Keratinocyte (primary cell): ENCODE measurements around the gene LRBA. TPM values are rescaled to one million over a fixed set of nuclear protein-coding genes. Genes with fewer than 3 reads are reported as not detected.

Source experiments
- DNase-seq: peaks from one replicate; pipeline ENCODE4 v3.0.0-alpha.2; 2011; ENCODE audit warnings: low read depth, missing footprints, low spot score
- FAIRE-seq: peaks from 2 replicates; lab custom pipeline; 2011; peaks lifted over from hg19 to GRCh38; lab: Jason Lieb, UNC
- H2AFZ ChIP-seq: 2 replicates; pipeline ENCODE4 v1.6.0; 2012; ENCODE audit warnings: low read length, control low read depth, inconsistent platforms; ENCODE audit not compliant: control insufficient read depth
- H3K27ac ChIP-seq: 2 replicates; pipeline ENCODE4 v1.5.1; 2011; ENCODE audit warnings: low read length; ENCODE audit not compliant: control insufficient read depth, insufficient read depth
- H3K27me3 ChIP-seq: 3 replicates; pipeline ENCODE4 v1.6.0; 2011; ENCODE audit warnings: low read length; ENCODE audit not compliant: control insufficient read depth, insufficient read depth; ENCODE audit errors: extremely low read depth
- H3K36me3 ChIP-seq, 2 experiments: 2 replicates in 1 of 2; 3 replicates in 1 of 2; pipeline ENCODE4 v1.5.1; 2011; ENCODE audit warnings: low read length in 2 of 2, mild to moderate bottlenecking in 1 of 2; ENCODE audit not compliant: control insufficient read depth in 2 of 2, insufficient read depth in 2 of 2; ENCODE audit errors: extremely low read depth in 1 of 2
- H3K4me1 ChIP-seq: 3 replicates; pipeline ENCODE4 v1.5.1; 2011; ENCODE audit warnings: low read length; ENCODE audit not compliant: control insufficient read depth, insufficient read depth; ENCODE audit errors: extremely low read depth
- H3K4me2 ChIP-seq: 3 replicates; pipeline ENCODE4 v1.6.0; 2011; ENCODE audit warnings: low read depth, low read length; ENCODE audit not compliant: control insufficient read depth, insufficient read depth; ENCODE audit errors: extremely low read depth
- H3K4me3 ChIP-seq, 3 experiments: fragments of 200-600 bp in 1 of 3; sonication (generic) in 1 of 3; 2 replicates in 2 of 3; 3 replicates in 1 of 3; pipeline ENCODE4 v1.5.1; 2011 to 2016; ENCODE audit warnings: low read length in 3 of 3, mild to moderate bottlenecking in 3 of 3, control low read depth in 2 of 3, inconsistent platforms in 1 of 3, low read depth in 1 of 3, mixed read lengths in 1 of 3, mixed run types in 1 of 3, moderate library complexity in 1 of 3; ENCODE audit not compliant: control insufficient read depth in 2 of 3, insufficient read depth in 2 of 3; ENCODE audit errors: extremely low read depth in 1 of 3
- H3K79me2 ChIP-seq: 2 replicates; pipeline ENCODE4 v1.6.0; 2012; ENCODE audit warnings: low read length; ENCODE audit not compliant: control insufficient read depth, insufficient read depth
- H3K9ac ChIP-seq: 3 replicates; pipeline ENCODE4 v1.6.0; 2011; ENCODE audit warnings: low read length; ENCODE audit not compliant: control insufficient read depth, insufficient read depth; ENCODE audit errors: extremely low read depth
- H3K9me1 ChIP-seq: 3 replicates; pipeline ENCODE4 v1.6.0; 2011; ENCODE audit warnings: low read length; ENCODE audit not compliant: control insufficient read depth, insufficient read depth; ENCODE audit errors: extremely low read depth
- H3K9me3 ChIP-seq: 2 replicates; pipeline ENCODE4 v1.5.1; 2012; ENCODE audit warnings: low read depth, low read length; ENCODE audit not compliant: control insufficient read depth
- H4K20me1 ChIP-seq: 3 replicates; pipeline ENCODE4 v1.6.0; 2011; ENCODE audit warnings: low read length; ENCODE audit not compliant: control insufficient read depth, insufficient read depth; ENCODE audit errors: extremely low read depth
- EZH2 ChIP-seq: IDR thresholded peaks from one replicate; pipeline ENCODE4 v1.6.1; 2012; ENCODE audit warnings: inconsistent platforms, mild to moderate bottlenecking, low read length, moderate library complexity
- dilution Hi-C: fragments of 300-500 bp; cut with MboI; formaldehyde crosslinking; loops from one replicate; pipeline ENCODE4 v1.7.0; 2020; ENCODE audit warnings: low sequenced_read_pairs; ENCODE audit not compliant: extremely low pct_ligation_motif_present
- polyA plus RNA-seq, 5 experiments: library from polyadenylated mRNA; depleted of rRNA in 3 of 5; stranded (reverse) in 3 of 5; stranded (forward) in 1 of 5; unstranded in 1 of 5; fragments of >200 nt; gene quantifications; 1 replicate in 1 of 5; 2 replicates in 3 of 5; 3 replicates in 1 of 5; pipeline versions ENCODE4 v1.2.1 to v1.2.3, GENCODE V29; 2011 to 2012; ENCODE audit warnings: missing spikeins in 2 of 5, low read depth in 1 of 5, low replicate concordance in 1 of 5
- TF ChIP-seq, protein P1 (sequence below), 3 experiments: IDR thresholded peaks in 1 of 3; conservative IDR thresholded peaks in 1 of 3; optimal IDR thresholded peaks in 1 of 3; 2 replicates in 2 of 3; 3 replicates in 1 of 3; pipeline versions ENCODE3 to v1.5.1; 2011; ENCODE audit warnings: low read length in 3 of 3, mild to moderate bottlenecking in 3 of 3, moderate library complexity in 2 of 3, control low read depth in 1 of 3, inconsistent platforms in 1 of 3; ENCODE audit not compliant: insufficient read depth in 2 of 3; ENCODE audit errors: extremely low read depth in 1 of 3

The LRBA gene
- polyA plus RNA-seq, 1 donor (not counting 4 experiments of a cell fraction or from before 2014, with no cell fraction given), result 35.6 TPM

GRCh38 chr4:151049430-151049884 lies 34.4 kb upstream of the LRBA start:
- no peak for DNase-seq
- Histone ChIP-seq H3K9ac (no peak overlapping the region), H4K20me1 (no peaks in the 10 kb centered on the region), H3K36me3 (no peaks in the 10 kb centered on the region), H3K9me3 (no peaks in the 10 kb centered on the region), H3K4me3 (no peak overlapping the region), H3K9me1 (no peaks in the 10 kb centered on the region), H2AFZ (no peak overlapping the region), H3K4me2 (no peak overlapping the region), H3K79me2 (no peaks in the 10 kb centered on the region), H3K27me3 (no peaks in the 10 kb centered on the region), H3K27ac (no peak overlapping the region), H3K4me1 (no peaks in the 10 kb centered on the region)
- TF ChIP-seq EZH2, result no peak
- TF ChIP-seq, protein P1, sequence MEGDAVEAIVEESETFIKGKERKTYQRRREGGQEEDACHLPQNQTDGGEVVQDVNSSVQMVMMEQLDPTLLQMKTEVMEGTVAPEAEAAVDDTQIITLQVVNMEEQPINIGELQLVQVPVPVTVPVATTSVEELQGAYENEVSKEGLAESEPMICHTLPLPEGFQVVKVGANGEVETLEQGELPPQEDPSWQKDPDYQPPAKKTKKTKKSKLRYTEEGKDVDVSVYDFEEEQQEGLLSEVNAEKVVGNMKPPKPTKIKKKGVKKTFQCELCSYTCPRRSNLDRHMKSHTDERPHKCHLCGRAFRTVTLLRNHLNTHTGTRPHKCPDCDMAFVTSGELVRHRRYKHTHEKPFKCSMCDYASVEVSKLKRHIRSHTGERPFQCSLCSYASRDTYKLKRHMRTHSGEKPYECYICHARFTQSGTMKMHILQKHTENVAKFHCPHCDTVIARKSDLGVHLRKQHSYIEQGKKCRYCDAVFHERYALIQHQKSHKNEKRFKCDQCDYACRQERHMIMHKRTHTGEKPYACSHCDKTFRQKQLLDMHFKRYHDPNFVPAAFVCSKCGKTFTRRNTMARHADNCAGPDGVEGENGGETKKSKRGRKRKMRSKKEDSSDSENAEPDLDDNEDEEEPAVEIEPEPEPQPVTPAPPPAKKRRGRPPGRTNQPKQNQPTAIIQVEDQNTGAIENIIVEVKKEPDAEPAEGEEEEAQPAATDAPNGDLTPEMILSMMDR (optimal IDR thresholded peaks at IDR 0.05 in 1 of 3, IDR thresholded peaks at IDR 0.05 in 1 of 3, conservative IDR thresholded peaks at IDR 0.05 in 1 of 3; ENCODE audit: extremely low read depth in 1 of 3, insufficient read depth in 2 of 3, low read length in 3 of 3), result no peak
- dilution Hi-C loops, result no loop called here
- FAIRE-seq, result no peak

DNA sequence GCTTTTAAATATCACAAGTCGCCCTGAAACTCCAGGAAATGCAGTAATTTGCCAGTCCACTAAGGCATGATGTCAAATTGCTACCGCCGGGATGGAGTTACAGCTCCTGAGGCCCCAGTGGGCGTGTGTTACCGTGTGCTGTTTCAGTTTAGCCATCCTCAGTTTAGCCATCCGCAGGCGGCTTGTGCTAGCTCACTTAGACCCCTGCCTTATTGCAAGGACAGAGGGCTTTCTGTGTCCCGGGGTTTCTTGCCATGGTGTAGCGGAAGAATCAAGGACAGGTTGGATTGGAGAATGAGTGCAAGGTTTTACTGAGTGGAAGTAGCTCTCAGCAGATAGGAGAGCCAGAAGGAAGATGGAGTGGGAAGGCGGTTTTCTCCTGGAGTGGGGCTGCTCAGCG lies 33.8 kb upstream of the LRBA start:
- FAIRE-seq (no peak), DNase-seq (no peak)
- Histone ChIP-seq H3K4me3 (no peak overlapping the region), H3K9me3 (no peaks in the 10 kb centered on the region), H3K9me1 (no peaks in the 10 kb centered on the region), H3K36me3 (no peaks in the 10 kb centered on the region), H3K9ac (no peak overlapping the region), H3K27me3 (no peaks in the 10 kb centered on the region), H2AFZ (no peak overlapping the region), H3K4me1 (no peaks in the 10 kb centered on the region), H4K20me1 (no peaks in the 10 kb centered on the region), H3K79me2 (no peaks in the 10 kb centered on the region), H3K27ac (no peak overlapping the region), H3K4me2 (no peak overlapping the region)
- dilution Hi-C loops, result no loop called here
- TF ChIP-seq, protein P1 (optimal IDR thresholded peaks at IDR 0.05 in 1 of 3, IDR thresholded peaks at IDR 0.05 in 1 of 3, conservative IDR thresholded peaks at IDR 0.05 in 1 of 3; ENCODE audit: extremely low read depth in 1 of 3, insufficient read depth in 2 of 3, low read length in 3 of 3), result no peak
- no peak for TF ChIP-seq EZH2
